NCI-H1105 (cell line): ENCODE results near the gene SYT6.

ENCODE experiments used
- DNase-seq: peaks from one replicate; lab custom pipeline; 2025; lab: John Stamatoyannopoulos, UW

Gene SYT6

GRCh38 chr1:114118351-114118990 lies 35.2 kb downstream of the SYT6 start:
- no peak for DNase-seq

GRCh38 chr1:114117654-114118053 lies 36.0 kb downstream of the SYT6 start:
- no peak for DNase-seq

GRCh38 chr1:114116086-114116485 lies 37.6 kb downstream of the SYT6 start:
- no peak for DNase-seq

GRCh38 chr1:114114185-114115094 lies 39.2 kb downstream of the SYT6 start:
- DNase-seq: no peak

GRCh38 chr1:114113411-114114184 lies 40.1 kb downstream of the SYT6 start:
- DNase-seq: no peak

GRCh38 chr1:114112775-114113174 lies 40.9 kb downstream of the SYT6 start:
- no peak for DNase-seq

GRCh38 chr1:114111731-114112641 lies 41.7 kb downstream of the SYT6 start:
- no peak for DNase-seq

- DNase-seq: no peak
These were observed 43.7 kb downstream of the SYT6 start for GRCh38 chr1:114109981-114110380.

GRCh38 chr1:114108751-114109255 lies 44.9 kb downstream of the SYT6 start:
- no peak for DNase-seq

- no peak for DNase-seq
These were observed 45.9 kb downstream of the SYT6 start for GRCh38 chr1:114107474-114108435.

GRCh38 chr1:114105421-114105979 lies 48.2 kb downstream of the SYT6 start:
- no peak for DNase-seq

GRCh38 chr1:114104949-114105348 lies 48.7 kb downstream of the SYT6 start:
- DNase-seq: no peak

- no peak for DNase-seq
These were observed 49.7 kb downstream of the SYT6 start for GRCh38 chr1:114103992-114104391.

- DNase-seq: no peak
These were observed 51.5 kb downstream of the SYT6 start for GRCh38 chr1:114102136-114102535.

- DNase-seq: no peak
These were observed 53.5 kb downstream of the SYT6 start for GRCh38 chr1:114100148-114100547.

- DNase-seq: peak; percentile 78
These were observed 54.4 kb downstream of the SYT6 start for GRCh38 chr1:114099268-114099667.

- no peak for DNase-seq
These were observed 56.6 kb downstream of the SYT6 start for GRCh38 chr1:114097109-114097508.

GRCh38 chr1:114094675-114095074 lies 59.0 kb downstream of the SYT6 start:
- no peak for DNase-seq

- no peak for DNase-seq
These were observed 59.4 kb downstream of the SYT6 start for GRCh38 chr1:114094363-114094634.
